ENCODE results near the gene SLC26A8.
"Not testable (repeated sequence)": the region's sequence is repeated elsewhere in the genome, so short reads cannot be mapped to it uniquely, and the experiment has no call there.

SLC26A8 gene

DNA sequence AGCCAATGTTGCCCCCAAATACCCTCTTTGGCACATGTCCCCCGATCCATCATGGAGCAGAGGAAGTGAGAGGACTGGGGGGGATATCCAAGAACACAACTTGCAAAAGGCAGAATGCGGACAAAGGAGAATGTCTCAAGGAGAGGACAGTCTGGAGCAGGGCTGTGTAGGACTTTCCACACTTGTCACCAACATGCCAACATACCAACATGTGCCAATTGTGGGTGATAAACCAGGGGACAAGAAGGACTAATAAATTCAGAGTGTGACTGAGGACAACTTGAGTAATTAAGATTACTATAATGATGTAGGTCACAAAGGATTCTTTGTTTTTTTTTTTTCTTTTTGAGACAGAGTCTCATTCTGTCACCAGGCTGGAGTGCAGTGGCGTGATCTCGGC lies 8.8 kb downstream of the SLC26A8 start:
- no peak overlapping the region for H3K27ac Mint-ChIP-seq
- H3K4me3 Mint-ChIP-seq = no peak overlapping the region
- no peak for DNase-seq (ENCODE audit: low spot score in 2 of 2)
- no peaks in the 10 kb centered on the region for H3K9me3 Mint-ChIP-seq
- ATAC-seq (ENCODE audit: low read depth) = no peak
- no peaks in the 10 kb centered on the region for H3K4me1 Mint-ChIP-seq
- H3K36me3 Mint-ChIP-seq = no peaks in the 10 kb centered on the region
- peaks cover 12% of the 10 kb centered on the region for H3K27me3 Mint-ChIP-seq

DNA sequence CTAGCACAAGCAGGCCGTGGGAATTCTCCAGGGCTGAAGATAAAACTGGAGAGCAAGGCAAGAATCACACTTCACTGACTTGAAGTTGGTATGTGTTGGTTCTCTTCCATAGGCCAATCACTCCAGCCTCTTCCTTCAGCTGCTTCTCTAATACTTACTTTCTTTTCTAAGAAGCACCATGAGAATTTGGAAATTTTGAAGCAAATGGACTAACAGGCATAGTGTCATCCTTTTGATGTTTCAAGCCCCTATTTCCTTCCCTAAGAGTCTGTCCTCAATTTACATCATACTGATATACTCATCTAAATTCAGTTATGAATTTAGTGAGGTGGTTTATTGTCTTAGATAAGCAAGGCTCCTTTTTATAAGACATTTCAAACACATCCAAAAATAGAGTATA lies 24.0 kb downstream of the SLC26A8 start:
- no peak overlapping the region for H3K27ac Mint-ChIP-seq
- no peaks in the 10 kb centered on the region for H3K4me1 Mint-ChIP-seq
- ATAC-seq (ENCODE audit: low read depth) (no peak), DNase-seq (ENCODE audit: low spot score in 2 of 2) (no peak)
- H3K36me3 Mint-ChIP-seq = no peaks in the 10 kb centered on the region
- no peak overlapping the region for H3K4me3 Mint-ChIP-seq
- H3K9me3 Mint-ChIP-seq = no peaks in the 10 kb centered on the region
- H3K27me3 Mint-ChIP-seq = peaks cover 6% of the 10 kb centered on the region

DNA sequence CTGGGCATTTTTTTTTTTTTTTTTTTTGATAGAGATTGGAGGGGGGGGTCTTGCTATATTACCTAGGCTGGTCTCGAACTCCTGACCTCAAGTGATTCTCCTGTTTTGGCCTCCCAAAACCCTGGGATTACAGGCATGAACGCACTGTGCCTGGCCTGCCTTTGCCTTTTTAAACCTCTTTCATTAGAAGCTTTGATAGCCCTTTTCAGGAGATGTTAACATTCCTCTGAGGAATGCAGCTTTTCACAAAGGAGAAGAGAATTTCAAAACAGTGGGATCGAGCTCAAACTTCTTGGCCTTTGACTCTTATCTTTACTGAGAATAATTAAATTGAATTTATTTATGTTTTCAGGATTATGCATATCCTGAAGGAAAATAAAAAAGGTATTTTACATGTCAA lies 31.3 kb downstream of the SLC26A8 start:
- Mint-ChIP-seq H3K27ac (no peak overlapping the region), H3K36me3 (peaks cover 1% of the 10 kb centered on the region), H3K4me3 (no peak overlapping the region), H3K27me3 (peaks cover 5% of the 10 kb centered on the region), H3K9me3 (no peaks in the 10 kb centered on the region), H3K4me1 (no peaks in the 10 kb centered on the region)
- DNase-seq (ENCODE audit: low spot score in 2 of 2) = no peak
- ATAC-seq (ENCODE audit: low read depth) = no peak

DNA sequence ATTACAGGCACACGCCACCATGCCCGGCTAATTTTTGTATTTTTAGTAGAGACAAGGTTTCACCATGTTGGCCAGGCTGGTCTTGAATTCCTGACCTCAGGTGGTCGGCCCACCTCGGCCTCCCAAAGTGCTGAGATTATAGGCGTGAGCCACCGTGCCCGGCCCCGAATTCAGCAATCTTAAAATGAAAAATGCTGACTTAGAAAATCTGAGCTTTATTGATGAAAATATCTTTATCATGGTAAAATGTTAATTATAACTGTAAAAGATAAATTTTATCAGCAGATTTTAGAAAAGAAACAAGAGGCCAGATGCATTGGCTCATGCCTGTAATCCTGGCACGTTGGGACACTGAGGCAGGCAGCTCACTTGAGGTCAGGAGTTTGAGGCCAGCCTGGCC lies 36.4 kb downstream of the SLC26A8 start:
- H3K4me3 Mint-ChIP-seq; H3K27me3 Mint-ChIP-seq; H3K27ac Mint-ChIP-seq; H3K4me1 Mint-ChIP-seq; H3K36me3 Mint-ChIP-seq; H3K9me3 Mint-ChIP-seq; ATAC-seq (ENCODE audit: low read depth); DNase-seq (ENCODE audit: low spot score in 2 of 2): not testable (repeated sequence)

DNA sequence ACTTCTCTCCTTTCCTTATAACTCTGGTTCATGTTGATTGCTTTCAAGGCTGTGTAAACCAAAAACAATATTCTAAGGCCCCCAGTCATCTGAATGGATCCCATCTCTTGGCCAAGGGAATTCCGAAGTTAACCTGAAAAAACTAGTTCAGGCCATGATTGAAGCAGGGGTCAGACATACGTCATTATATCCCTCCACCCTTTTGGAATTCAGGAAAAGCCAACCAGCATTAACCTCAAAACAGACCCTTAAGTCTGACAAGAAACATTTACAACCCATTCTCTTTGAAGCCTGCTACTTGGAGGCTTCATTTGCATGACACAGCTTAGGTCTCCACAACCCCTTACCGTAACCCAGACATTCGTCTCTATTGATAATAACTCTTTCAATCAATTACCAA lies 39.7 kb downstream of the SLC26A8 start:
- Mint-ChIP-seq H3K4me1 (no peaks in the 10 kb centered on the region), H3K36me3 (no peaks in the 10 kb centered on the region), H3K27me3 (peaks cover 3% of the 10 kb centered on the region), H3K9me3 (no peaks in the 10 kb centered on the region), H3K27ac (no peak overlapping the region), H3K4me3 (no peak overlapping the region)
- DNase-seq (ENCODE audit: low spot score in 2 of 2) (no peak), ATAC-seq (ENCODE audit: low read depth) (no peak)

- no peak overlapping the region for H3K4me3 Mint-ChIP-seq
Observed at GRCh38 chr6:35980991-35981645, 43.3 kb downstream of the SLC26A8 start.

DNA sequence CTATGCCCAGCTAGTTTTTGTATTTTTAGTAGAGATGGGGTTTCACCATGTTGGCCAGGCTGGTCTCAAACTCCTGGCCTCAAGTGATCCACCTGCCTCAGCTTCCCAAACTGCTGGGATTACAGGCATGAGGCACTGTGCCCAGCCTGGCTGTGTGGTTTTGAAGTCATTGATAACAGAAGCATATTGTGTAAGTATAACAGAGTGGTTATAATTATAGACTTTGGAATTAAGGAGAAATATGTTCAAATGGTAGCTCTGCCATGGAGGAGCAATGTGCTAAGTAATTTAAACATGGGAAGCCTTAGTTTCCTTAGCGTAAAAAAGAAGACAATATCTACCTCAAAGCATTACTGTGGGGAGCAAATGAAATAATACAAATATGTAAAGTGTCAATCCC lies 44.3 kb downstream of the SLC26A8 start:
- not testable (repeated sequence) for H3K27me3 Mint-ChIP-seq; H3K9me3 Mint-ChIP-seq; H3K4me3 Mint-ChIP-seq; H3K27ac Mint-ChIP-seq; H3K4me1 Mint-ChIP-seq; ATAC-seq (ENCODE audit: low read depth); H3K36me3 Mint-ChIP-seq; DNase-seq (ENCODE audit: low spot score in 2 of 2)

More at GRCh38 chr6:35980991-35981645, 43.3 kb downstream of the SLC26A8 start:
- DNase-seq (ENCODE audit: low spot score in 2 of 2) (no peak), ATAC-seq (ENCODE audit: low read depth) (no peak)
- H3K27ac Mint-ChIP-seq = no peak overlapping the region
- no peaks in the 10 kb centered on the region for H3K36me3 Mint-ChIP-seq
- no peaks in the 10 kb centered on the region for H3K4me1 Mint-ChIP-seq
- H3K9me3 Mint-ChIP-seq = no peaks in the 10 kb centered on the region
- H3K27me3 Mint-ChIP-seq = peaks cover 1% of the 10 kb centered on the region

DNA sequence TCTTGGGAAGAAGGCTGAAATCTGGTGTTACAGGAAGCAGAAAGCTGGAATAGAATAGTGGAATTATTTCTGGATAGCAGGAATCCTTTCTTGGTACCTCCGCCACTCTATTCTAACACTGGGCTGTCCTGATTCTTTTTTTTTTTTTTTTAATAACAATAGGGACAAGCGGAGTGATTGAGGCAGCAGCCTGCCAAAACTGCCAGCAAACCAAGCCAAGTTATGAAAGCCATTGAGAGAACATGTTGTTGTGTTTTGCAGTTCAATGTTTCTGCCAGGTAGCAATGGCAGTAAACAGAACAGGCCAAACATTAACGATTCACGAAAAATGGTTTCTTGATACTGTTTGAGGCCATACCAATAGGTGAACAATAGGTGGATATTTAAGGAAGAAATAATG lies 47.1 kb downstream of the SLC26A8 start:
- no peak for DNase-seq (ENCODE audit: low spot score in 2 of 2)
- H3K4me3 Mint-ChIP-seq = no peak overlapping the region

DNA sequence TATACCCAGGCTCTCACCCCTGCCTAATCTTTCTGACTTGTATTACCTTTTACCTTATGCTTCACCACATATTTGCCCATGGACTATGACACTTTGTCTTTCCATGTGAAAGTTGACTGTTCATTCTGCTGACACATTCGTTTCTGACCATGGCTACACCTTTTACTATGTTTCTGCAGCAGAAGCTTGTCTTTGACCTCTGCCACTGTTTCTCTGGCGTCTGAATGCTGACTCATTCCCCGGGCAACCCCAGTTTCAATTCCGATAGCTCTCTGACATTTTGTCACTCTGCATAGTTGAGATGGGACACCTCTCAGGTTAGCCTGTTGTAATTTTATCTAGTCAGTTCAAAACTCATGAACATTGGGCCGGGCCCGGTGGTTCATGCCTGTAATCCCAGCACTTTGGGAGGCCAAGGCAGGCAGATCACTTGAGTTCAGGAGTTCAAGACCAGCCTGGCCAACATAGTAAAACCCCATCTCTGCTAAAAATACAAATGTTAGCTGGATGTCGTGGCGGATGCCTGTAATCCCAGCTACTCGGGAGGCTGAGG lies 50.7 kb downstream of the SLC26A8 start:
- DNase-seq (ENCODE audit: low spot score in 2 of 2) (no peak), ATAC-seq (ENCODE audit: low read depth) (no peak)
- Mint-ChIP-seq H3K36me3 (no peaks in the 10 kb centered on the region), H3K27me3 (no peaks in the 10 kb centered on the region), H3K4me3 (no peak overlapping the region), H3K4me1 (peaks cover 2% of the 10 kb centered on the region), H3K9me3 (no peaks in the 10 kb centered on the region), H3K27ac (no peak overlapping the region)

More for the DNA sequence above, 47.1 kb downstream of the SLC26A8 start:
- H3K9me3 Mint-ChIP-seq = no peaks in the 10 kb centered on the region
- H3K4me1 Mint-ChIP-seq = peaks cover 2% of the 10 kb centered on the region
- no peaks in the 10 kb centered on the region for H3K36me3 Mint-ChIP-seq
- no peaks in the 10 kb centered on the region for H3K27me3 Mint-ChIP-seq
- ATAC-seq (ENCODE audit: low read depth) = no peak
- no peak overlapping the region for H3K27ac Mint-ChIP-seq

GRCh38 chr6:35972471-35973367 lies 51.7 kb downstream of the SLC26A8 start:
- ATAC-seq (ENCODE audit: low read depth) = no peak

DNA sequence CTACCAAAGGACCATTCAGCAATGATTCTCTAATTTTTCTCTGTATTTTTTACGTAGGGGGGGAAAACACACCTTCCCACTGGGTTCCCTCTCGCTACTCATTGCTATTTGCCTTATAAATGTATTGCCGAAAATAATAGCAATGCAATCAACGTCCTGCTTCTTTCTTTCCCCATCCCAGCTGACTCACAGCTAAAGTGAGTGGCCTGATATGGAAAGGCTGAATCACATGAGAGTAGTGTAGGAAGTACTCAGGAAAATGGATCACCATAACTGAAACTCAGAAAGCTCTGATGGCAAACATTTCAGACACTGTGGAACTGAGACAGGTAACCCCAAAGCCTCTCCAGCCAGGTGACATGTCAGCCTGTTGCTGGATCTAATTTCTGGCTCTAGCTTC lies 54.3 kb downstream of the SLC26A8 start:
- Mint-ChIP-seq H3K9me3 (no peaks in the 10 kb centered on the region), H3K27me3 (peaks cover 3% of the 10 kb centered on the region), H3K36me3 (no peaks in the 10 kb centered on the region), H3K4me1 (peaks cover 2% of the 10 kb centered on the region), H3K27ac (no peak overlapping the region), H3K4me3 (no peak overlapping the region)
- ATAC-seq (ENCODE audit: low read depth) (no peak), DNase-seq (ENCODE audit: low spot score in 2 of 2) (no peak)

More at GRCh38 chr6:35972471-35973367, 51.7 kb downstream of the SLC26A8 start:
- Mint-ChIP-seq H3K4me3 (no peak overlapping the region), H3K4me1 (peaks cover 2% of the 10 kb centered on the region), H3K27ac (no peak overlapping the region), H3K9me3 (no peaks in the 10 kb centered on the region), H3K36me3 (no peaks in the 10 kb centered on the region), H3K27me3 (no peaks in the 10 kb centered on the region)
- no peak for DNase-seq (ENCODE audit: low spot score in 2 of 2)

DNA sequence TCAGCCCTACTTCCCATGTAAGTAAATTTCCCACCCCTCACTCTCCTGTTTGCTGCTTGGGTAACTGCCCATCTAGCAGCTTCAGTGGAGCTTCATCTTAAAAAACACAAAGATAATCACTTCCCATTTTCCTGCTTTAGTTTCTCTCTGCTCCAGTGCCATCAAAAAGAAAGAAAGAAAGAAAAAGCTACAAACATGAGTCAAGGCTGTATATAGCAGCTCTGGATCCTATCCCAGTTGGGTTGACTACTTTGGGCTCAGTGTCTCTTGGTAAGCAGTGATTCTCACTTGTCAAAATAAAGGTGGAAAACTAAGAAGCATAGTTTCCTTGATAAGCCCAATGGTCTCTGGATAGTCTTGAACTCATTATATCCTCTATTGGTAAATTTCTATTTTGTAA lies 54.8 kb downstream of the SLC26A8 start:
- Mint-ChIP-seq H3K4me3 (no peak overlapping the region), H3K36me3 (no peaks in the 10 kb centered on the region), H3K9me3 (no peaks in the 10 kb centered on the region), H3K27ac (no peak overlapping the region), H3K27me3 (peaks cover 3% of the 10 kb centered on the region), H3K4me1 (peaks cover 2% of the 10 kb centered on the region)
- no peak for DNase-seq (ENCODE audit: low spot score in 2 of 2)
- no peak for ATAC-seq (ENCODE audit: low read depth)

DNA sequence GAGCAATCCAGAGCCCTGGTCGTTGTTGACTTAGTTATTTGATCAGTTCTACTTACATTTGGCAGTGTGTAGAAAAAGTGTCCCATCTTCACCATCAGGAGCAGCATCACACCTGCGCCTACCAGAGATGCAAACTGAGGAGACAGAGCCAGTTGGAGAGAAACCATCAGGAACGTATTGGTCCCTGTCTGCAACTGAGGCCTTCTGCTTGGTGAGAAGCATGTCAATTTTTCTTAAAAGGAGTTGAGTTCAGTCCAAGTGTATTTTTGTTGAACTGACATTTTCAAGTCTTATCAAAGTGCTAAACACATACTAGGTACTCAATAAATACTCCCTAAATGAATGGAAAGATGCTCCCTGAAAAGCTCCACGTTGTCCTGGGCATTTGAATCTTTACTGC lies 55.6 kb downstream of the SLC26A8 start:
- no peak overlapping the region for H3K4me3 Mint-ChIP-seq
- H3K4me1 Mint-ChIP-seq = peaks cover 2% of the 10 kb centered on the region
- no peak for ATAC-seq (ENCODE audit: low read depth)
- no peak for DNase-seq (ENCODE audit: low spot score in 2 of 2)
- H3K27ac Mint-ChIP-seq = no peak overlapping the region
- H3K36me3 Mint-ChIP-seq = no peaks in the 10 kb centered on the region
- H3K27me3 Mint-ChIP-seq = peaks cover 3% of the 10 kb centered on the region
- H3K9me3 Mint-ChIP-seq = no peaks in the 10 kb centered on the region

DNA sequence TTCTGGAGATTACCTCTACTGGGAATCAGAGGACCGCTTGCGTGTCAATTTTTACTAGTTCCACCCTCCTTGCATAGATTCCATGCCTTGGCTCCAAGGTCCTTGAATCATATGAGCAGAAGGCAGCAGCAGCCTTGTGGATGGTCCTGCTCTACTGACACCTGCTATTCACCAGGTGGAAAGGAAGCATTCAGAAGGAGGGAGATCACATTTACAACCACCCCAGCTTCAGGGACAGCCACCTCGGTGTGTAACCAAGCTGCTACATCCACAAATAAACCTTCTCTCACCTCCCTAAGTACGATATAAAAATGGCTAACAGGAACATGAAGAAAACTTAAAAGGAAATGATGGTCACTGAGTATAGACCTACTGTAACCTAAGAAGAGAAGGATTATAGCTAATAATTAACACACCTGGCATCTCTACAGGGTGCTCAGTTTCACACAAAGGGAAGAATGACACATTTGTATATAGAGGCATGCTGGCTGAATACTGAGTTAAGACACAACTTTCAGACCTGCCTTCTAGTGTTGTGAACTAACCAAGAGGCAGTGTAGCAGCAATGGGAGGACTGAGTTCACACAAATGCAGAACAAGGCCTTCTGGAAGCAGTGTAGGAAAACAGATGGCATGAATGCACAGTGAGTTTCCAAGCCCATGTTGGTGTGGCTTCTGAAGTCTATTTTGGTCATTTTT lies 57.2 kb downstream of the SLC26A8 start:
- DNase-seq (ENCODE audit: low spot score in 2 of 2) = no peak

More for the DNA sequence above, 57.2 kb downstream of the SLC26A8 start:
- Mint-ChIP-seq H3K27me3 (peaks cover 9% of the 10 kb centered on the region), H3K27ac (no peak overlapping the region), H3K4me3 (no peak overlapping the region), H3K4me1 (no peaks in the 10 kb centered on the region), H3K36me3 (no peaks in the 10 kb centered on the region), H3K9me3 (no peaks in the 10 kb centered on the region)
- no peak for ATAC-seq (ENCODE audit: low read depth)

All from memory B cell (primary cell).